Pancreas (tissue), 10 donors: Measurements from ENCODE around the gene BCAS3. TPM values are rescaled to one million over a fixed set of nuclear protein-coding genes. Genes with fewer than 3 reads are reported as not detected.

Source experiments
- ATAC-seq, 4 donors: fragments of 200-7000 bp; cut with Tn5 transposase; one replicate each; pipeline versions ENCODE4 v1.8.0 to v1.9.1; 2020; ENCODE audit warnings: mild to moderate bottlenecking in 4 of 4, moderate library complexity in 4 of 4
- DNase-seq, 6 donors: peaks; one replicate each; pipeline ENCODE4 v3.0.0-alpha.2; 2020
- FAIRE-seq: peaks from 2 replicates; lab custom pipeline; 2012; peaks lifted over from hg19 to GRCh38; lab: Jason Lieb, UNC
- H3K27ac ChIP-seq, 4 donors: fragments of 200-600 bp; sonication (generic); 1 replicate in 3 of 4; 2 replicates in 1 of 4; pipeline versions ENCODE4 v1.5.0 to v1.8.0; 2020
- H3K27me3 ChIP-seq, 4 donors: fragments of 200-600 bp; one replicate each; pipeline ENCODE4 v1.8.0; 2021
- H3K36me3 ChIP-seq, 3 donors: fragments of 200-600 bp; sonication (generic) in 1 of 3; one replicate each; pipeline versions ENCODE4 v1.5.0 to v1.8.0; 2020 to 2021
- H3K4me1 ChIP-seq, 3 donors: fragments of 200-600 bp; one replicate each; pipeline ENCODE4 v1.8.0; 2021
- H3K4me3 ChIP-seq, 4 donors: fragments of 200-600 bp; sonication (generic) in 2 of 4; one replicate each; pipeline versions ENCODE4 v1.5.0 to v1.8.0; 2020 to 2021
- H3K9me3 ChIP-seq, 4 donors: fragments of 200-600 bp; one replicate each; pipeline ENCODE4 v1.8.0; 2021
- CTCF ChIP-seq, 4 donors: fragments of 200-600 bp; sonication (generic) in 3 of 4; IDR thresholded peaks; one replicate each; pipeline versions ENCODE4 v1.5.0 to v1.8.0; 2021; ENCODE audit warnings: antibody characterized with exemption in 4 of 4
- WGBS, 2 donors: extraction: QIAGEN DNeasy Blood & Tissue Kit; methylation state at CpG; one replicate each; pipeline ENCODE4 v1.1.7; 2013; 5-methylcytosine and 5-hydroxymethylcytosine counted together
- intact Hi-C, 3 donors: fragments of 100-400 bp; cut with DNase I; formaldehyde crosslinking; loops; one replicate each; pipeline versions ENCODE4 v1.11.1 to v1.14.2; 2022
- polyA plus RNA-seq, 2 donors: library from polyadenylated mRNA; stranded (reverse); fragments of 200-250 nt; gene quantifications; one replicate each; pipeline ENCODE4 v1.2.3, GENCODE V29; 2013
- total RNA-seq, 6 donors: library from RNA; stranded (reverse); fragmentation: NEBNext Ultra II Directional in 4 of 6; extraction: Animal tissue kit (Norgen Biotek cat#: 25700) in 4 of 6; gene quantifications; one replicate each; pipeline versions ENCODE4 v1.2.1 to v1.2.4, GENCODE V29; 2021 to 2023
- donor health status: healthy with polysubstance abuse.
- donor health status: DM: no; HTN: no; CAD: no; lungs with moderate emphysema.
- donor health status: DM: no; HTN: no; CAD: no.
- donor health status: control.
- donor health status: control.
- donor health status: Bipolar disorder and iron deficiency.
- donor health status: DM: yes; HTN: yes; CAD: no.
- donor health status: DM: no; HTN: no; CAD: no.
- donor health status: DM: no; HTN: no; CAD: no.
- donor health status: DM: yes; HTN: yes; CAD: no.

The BCAS3 gene
- total and polyA plus RNA-seq, 8 donors, result 4.6 to 27.7 (median 13.2) TPM

DNA sequence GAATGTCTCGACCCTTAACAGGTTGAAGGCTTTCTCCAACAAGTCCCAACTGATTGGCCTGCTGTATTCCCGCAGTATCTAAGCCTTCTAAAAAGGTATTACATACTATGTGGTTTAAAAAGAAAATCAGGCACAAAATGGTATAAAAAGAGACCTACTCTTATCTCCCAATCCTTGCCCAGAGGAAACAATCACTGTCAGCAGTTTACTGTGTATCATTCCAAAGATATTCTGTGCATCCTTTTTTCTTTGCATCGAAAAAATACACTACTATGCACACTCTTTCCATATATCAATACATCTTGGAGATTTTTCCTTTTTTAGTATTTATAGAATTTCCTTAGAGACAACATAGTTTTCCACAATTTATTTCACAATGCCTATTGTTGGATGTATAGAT lies 603.2 kb downstream of the BCAS3 start:
- intact Hi-C loops, result no loop called here
- no peak overlapping the region for H3K4me3 ChIP-seq
- no peaks in the 10 kb centered on the region for H3K27me3 ChIP-seq
- DNase-seq (no peak), FAIRE-seq (no peak), ATAC-seq (no peak)
- H3K4me1 ChIP-seq, result no peaks in the 10 kb centered on the region
- H3K27ac ChIP-seq, result no peak overlapping the region
- 92 to 96% methylated on average over 3 of the region's 3 CpGs for WGBS, 2 donors
- TF ChIP-seq CTCF (IDR thresholded peaks at IDR 0.05), result no peak
- no peaks in the 10 kb centered on the region for H3K36me3 ChIP-seq
- H3K9me3 ChIP-seq, result no peaks in the 10 kb centered on the region

GRCh38 chr17:61282377-61282776 lies 604.7 kb downstream of the BCAS3 start:
- no peaks in the 10 kb centered on the region for H3K36me3 ChIP-seq
- no peak for ATAC-seq
- WGBS, 2 donors, result 79 to 84% methylated on average over 3 of the region's 3 CpGs
- intact Hi-C loops, result no loop called here
- no peak overlapping the region for H3K4me3 ChIP-seq
- no peak overlapping the region for H3K27ac ChIP-seq
- TF ChIP-seq CTCF (IDR thresholded peaks at IDR 0.05), result no peak
- no peaks in the 10 kb centered on the region for H3K4me1 ChIP-seq
- no peaks in the 10 kb centered on the region for H3K9me3 ChIP-seq
- no peaks in the 10 kb centered on the region for H3K27me3 ChIP-seq
- no peak for DNase-seq
- no peak for FAIRE-seq

DNA sequence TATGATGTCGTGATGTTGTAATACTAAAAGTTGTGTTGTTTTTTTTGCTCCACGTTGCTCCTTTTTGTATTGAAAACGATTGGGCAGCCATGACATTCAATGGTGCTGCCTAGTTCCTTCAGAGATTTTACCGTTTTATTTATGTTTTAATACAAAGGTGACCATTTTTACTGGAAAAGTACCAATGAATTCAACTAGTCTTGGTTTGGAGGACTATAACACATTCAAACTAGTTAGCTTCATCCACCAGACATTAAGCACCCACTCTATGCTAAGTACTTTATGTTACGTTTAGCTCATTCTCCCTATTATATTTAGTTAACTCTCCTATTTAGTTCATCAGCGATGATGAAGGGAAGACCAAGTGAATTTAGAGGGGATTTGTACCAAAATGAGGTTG lies 605.4 kb downstream of the BCAS3 start:
- Histone ChIP-seq H3K9me3 (no peaks in the 10 kb centered on the region), H3K4me1 (no peaks in the 10 kb centered on the region), H3K4me3 (no peak overlapping the region), H3K36me3 (no peaks in the 10 kb centered on the region), H3K27me3 (no peaks in the 10 kb centered on the region), H3K27ac (no peak overlapping the region)
- no peak for FAIRE-seq
- intact Hi-C loops, result no loop called here
- no peak for ATAC-seq
- 88 to 91% methylated on average over 6 of the region's 6 CpGs for WGBS, 2 donors
- TF ChIP-seq CTCF (IDR thresholded peaks at IDR 0.05), result no peak
- DNase-seq, result no peak

GRCh38 chr17:61284174-61284573 lies 606.5 kb downstream of the BCAS3 start:
- no peaks in the 10 kb centered on the region for H3K27me3 ChIP-seq
- H3K4me3 ChIP-seq, result no peak overlapping the region
- H3K4me1 ChIP-seq, result no peaks in the 10 kb centered on the region
- DNase-seq (no peak), ATAC-seq (no peak), FAIRE-seq (no peak)
- H3K36me3 ChIP-seq, result no peaks in the 10 kb centered on the region
- TF ChIP-seq CTCF (IDR thresholded peaks at IDR 0.05), result no peak
- H3K27ac ChIP-seq, result no peak overlapping the region
- no peaks in the 10 kb centered on the region for H3K9me3 ChIP-seq
- intact Hi-C loops, result no loop called here
- 95 to 96% methylated on average over 10 of the region's 10 CpGs for WGBS, 2 donors

GRCh38 chr17:61284746-61285145 lies 607.1 kb downstream of the BCAS3 start:
- Histone ChIP-seq H3K4me1 (no peaks in the 10 kb centered on the region), H3K9me3 (no peaks in the 10 kb centered on the region), H3K27me3 (no peaks in the 10 kb centered on the region), H3K27ac (no peak overlapping the region), H3K4me3 (no peak overlapping the region), H3K36me3 (no peaks in the 10 kb centered on the region)
- WGBS, 2 donors, result 81 to 88% methylated on average over 1 of the region's 1 CpG
- FAIRE-seq (no peak), DNase-seq (no peak), ATAC-seq (no peak)
- intact Hi-C loops, result no loop called here
- TF ChIP-seq CTCF (IDR thresholded peaks at IDR 0.05), result no peak
